B cell (primary cell): ENCODE results near the gene NPBWR2. TPM values are rescaled to one million over a fixed set of nuclear protein-coding genes. Genes with fewer than 3 reads are reported as not detected.

Experiments used
- ATAC-seq: fragments of 200-7000 bp; cut with Tn5 transposase; one replicate; pipeline ENCODE4 v1.10.0; 2021; ENCODE audit warnings: low read depth, mild to moderate bottlenecking, moderate number of reproducible peaks, moderate library complexity
- CTCF ChIA-PET: fragments of 350-600 bp; sonication (Branson Sonifier 250); formaldehyde crosslinking; loops from one replicate; lab custom pipeline; 2021; ENCODE audit warnings: antibody characterized with exemption, inconsistent platforms; lab: Charles Lee
- POLR2A ChIA-PET: fragments of 350-600 bp; sonication (Branson Sonifier 250); formaldehyde crosslinking; loops from one replicate; lab custom pipeline; 2021; ENCODE audit warnings: antibody characterized with exemption; lab: Charles Lee
- DNase-seq: peaks from one replicate; pipeline ENCODE4 v3.0.0; 2013
- H2AFZ ChIP-seq: 2 replicates; pipeline ENCODE4 v1.6.1; 2012; ENCODE audit warnings: mild to moderate bottlenecking, low read depth, low read length; ENCODE audit not compliant: insufficient read depth, poor library complexity, severe bottlenecking
- H3K27ac ChIP-seq, 2 donors: 1 replicate in 1 of 2; 2 replicates in 1 of 2; pipeline ENCODE4 v1.5.1; 2012 to 2013; ENCODE audit warnings: low read length in 2 of 2, mild to moderate bottlenecking in 2 of 2, moderate library complexity in 1 of 2
- H3K27me3 ChIP-seq, 4 experiments: fragments of 200-600 bp in 1 of 4; sonication (generic) in 1 of 4; replicated peaks in 1 of 4; 1 replicate in 2 of 4; 2 replicates in 2 of 4; pipeline versions ENCODE4 v1.6.1 to v1.7.0; 2013 to 2016; ENCODE audit warnings: low read length in 3 of 4, mild to moderate bottlenecking in 2 of 4, mixed read lengths in 1 of 4, moderate library complexity in 1 of 4; ENCODE audit not compliant: insufficient read depth in 4 of 4, control insufficient read depth in 3 of 4; ENCODE audit errors: control extremely low read depth in 1 of 4
- H3K36me3 ChIP-seq, 2 experiments: replicated peaks in 1 of 2; 1 replicate in 1 of 2; 2 replicates in 1 of 2; pipeline versions ENCODE4 v1.6.1 to v1.7.1; 2013; ENCODE audit warnings: low read length in 1 of 2; ENCODE audit not compliant: insufficient read depth in 2 of 2, control insufficient read depth in 1 of 2; ENCODE audit errors: control extremely low read depth in 1 of 2, extremely low read depth in 1 of 2
- H3K4me1 ChIP-seq, 2 donors: fragments of 200-600 bp in 1 of 2; sonication (generic) in 1 of 2; 1 replicate in 1 of 2; 2 replicates in 1 of 2; pipeline versions ENCODE4 v1.5.1 to v1.6.1; 2013 to 2017; ENCODE audit warnings: low read length in 2 of 2; ENCODE audit not compliant: control insufficient read depth in 2 of 2, insufficient read depth in 2 of 2
- H3K4me2 ChIP-seq: replicated peaks from 2 replicates; pipeline ENCODE3; 2012; ENCODE audit warnings: mild to moderate bottlenecking, low read depth, low read length; ENCODE audit not compliant: poor library complexity, severe bottlenecking
- H3K4me3 ChIP-seq, 5 experiments: fragments of 200-600 bp in 1 of 5; sonication (generic) in 1 of 5; 1 replicate in 3 of 5; 2 replicates in 2 of 5; pipeline versions ENCODE4 v1.5.1 to v1.7.0; 2011 to 2016; ENCODE audit warnings: low read length in 4 of 5, mild to moderate bottlenecking in 4 of 5, low read depth in 2 of 5, control low read depth in 1 of 5, moderate library complexity in 1 of 5; ENCODE audit not compliant: insufficient read depth in 1 of 5; ENCODE audit errors: control extremely low read depth in 1 of 5, extremely low read depth in 1 of 5
- H3K79me2 ChIP-seq: fragments of 200-600 bp; sonication (generic); one replicate; pipeline ENCODE4 v1.6.0; 2016; ENCODE audit warnings: low read length; ENCODE audit not compliant: control insufficient read depth, insufficient read depth
- H3K9ac ChIP-seq: fragments of 200-600 bp; sonication (generic); 2 replicates; pipeline ENCODE4 v1.6.1; 2017; ENCODE audit warnings: mild to moderate bottlenecking, low read length, moderate library complexity
- H3K9me3 ChIP-seq, 3 donors: one replicate each; pipeline versions ENCODE4 v1.6.1 to v1.7.1; 2013; ENCODE audit warnings: low read length in 2 of 3; ENCODE audit not compliant: control insufficient read depth in 2 of 3, insufficient read depth in 1 of 3; ENCODE audit errors: control extremely low read depth in 1 of 3
- H4K20me1 ChIP-seq: 2 replicates; pipeline ENCODE4 v1.6.0; 2012; ENCODE audit warnings: mild to moderate bottlenecking, low read length; ENCODE audit not compliant: insufficient read depth, control insufficient read depth, poor library complexity, severe bottlenecking
- H3K27ac Mint-ChIP-seq: one replicate; pipeline ENCODE4 v1.8.0; 2021; ENCODE audit warnings: mixed read lengths
- H3K27me3 Mint-ChIP-seq: one replicate; pipeline ENCODE4 v1.8.0; 2021; ENCODE audit warnings: mixed read lengths
- H3K4me1 Mint-ChIP-seq: one replicate; pipeline ENCODE4 v1.8.0; 2021; ENCODE audit warnings: mixed read lengths
- H3K4me3 Mint-ChIP-seq: one replicate; pipeline ENCODE4 v1.8.0; 2021; ENCODE audit warnings: mixed read lengths
- H3K9me3 Mint-ChIP-seq: one replicate; pipeline ENCODE4 v1.8.0; 2022; ENCODE audit warnings: mixed read lengths; ENCODE audit not compliant: insufficient read depth
- EZH2 ChIP-seq: IDR thresholded peaks from 2 replicates; pipeline ENCODE4 v1.6.1; 2012; ENCODE audit warnings: borderline replicate concordance, low read depth, mild to moderate bottlenecking, moderate library complexity, low read length; ENCODE audit not compliant: insufficient read depth, poor library complexity, severe bottlenecking
- WGBS: methylation state at CpG from one replicate; pipeline ENCODE4 v1.1.5; 2013; ENCODE audit warnings: missing lambda C conversion rate; ENCODE audit not compliant: insufficient coverage; 5-methylcytosine and 5-hydroxymethylcytosine counted together
- intact Hi-C: fragments of 100-400 bp; cut with micrococcal nuclease; formaldehyde crosslinking; loops from one replicate; pipeline ENCODE4 v1.10.0; 2022
- polyA plus RNA-seq: library from polyadenylated mRNA; depleted of rRNA; stranded (reverse); fragments of >200 nt; gene quantifications from 2 replicates; pipeline ENCODE4 v1.2.3, GENCODE V29; 2012
- total RNA-seq, 2 donors: library from RNA; stranded (reverse); fragments of 120-200 nt in 1 of 2; gene quantifications; 1 replicate in 1 of 2; 2 replicates in 1 of 2; pipeline versions ENCODE4 v1.2.3 to v1.2.4, GENCODE V29; 2013 to 2022
- TF ChIP-seq, protein P1 (sequence below): fragments of 200-600 bp; IDR thresholded peaks from one replicate; pipeline ENCODE4 v1.8.0; 2022; ENCODE audit warnings: antibody characterized with exemption, mild to moderate bottlenecking

Gene NPBWR2
- total and polyA plus RNA-seq, 2 donors (not counting 1 experiment from before 2014, with no cell fraction given), result 0.21 TPM; not detected in 1

DNA sequence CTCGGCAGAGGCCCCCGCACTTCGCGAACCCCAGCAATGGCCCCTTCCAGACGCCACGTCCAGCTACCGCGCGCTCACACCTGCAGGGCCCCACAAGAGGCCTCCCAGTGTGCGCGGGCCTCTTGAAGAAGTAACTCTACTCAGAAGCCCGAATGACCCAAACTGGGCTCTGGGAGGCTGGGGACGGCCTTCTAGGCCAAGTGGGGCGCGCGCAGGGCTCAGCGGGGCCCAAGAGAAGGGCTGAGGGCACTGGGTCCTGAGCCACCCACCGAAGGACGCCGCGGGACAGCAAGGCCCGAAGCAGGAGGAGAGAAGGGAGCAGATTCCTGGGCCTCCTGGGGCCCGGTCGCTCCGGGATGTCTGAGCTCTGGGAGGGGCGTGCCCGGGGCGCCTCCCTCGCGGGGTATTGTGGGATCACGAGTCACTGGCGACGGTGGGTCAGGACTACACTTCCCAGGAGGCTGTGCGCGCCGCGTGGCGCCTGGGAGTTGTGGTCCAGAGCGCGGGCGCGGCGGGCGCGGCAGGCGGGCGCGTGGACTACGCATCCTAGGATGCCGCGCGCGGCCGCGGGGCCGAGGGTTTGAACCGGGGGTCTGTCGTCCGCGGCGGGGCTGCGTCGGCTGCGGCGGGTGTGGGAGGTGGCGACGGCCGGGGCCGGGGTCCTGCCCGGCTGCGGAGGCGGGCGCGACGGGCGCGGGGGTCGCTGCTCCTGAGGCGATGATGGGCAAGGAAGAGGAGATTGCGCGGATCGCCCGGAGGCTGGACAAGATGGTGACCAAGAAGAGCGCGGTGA is 44.6 kb downstream of the NPBWR2 start, which contains the start of gene TCEA2:
Gene TCEA2, plus strand, starts transcription at position 603 of the 793 bp plus-strand sequence. Its CDS starts 115 bp downstream, at position 718.
- POLR2A ChIA-PET, result interaction anchor here (0.6 to 1.6 kb wide), 6 partner anchors 12 to 542 kb away, joined by 3 to 15 read pairs (median 3); partner anchors contain the start of genes OPRL1, PPDPF, RGS19 and UCKL1
- CTCF ChIA-PET, result interaction anchor here (0.7 to 1.9 kb wide), 11 partner anchors 11 to 154 kb away, joined by 3 to 16 read pairs (median 4); partner anchors contain the start of genes LKAAEAR1, OPRL1, PRPF6 and RGS19
- ATAC-seq, result peak; percentile 83
- Mint-ChIP-seq H3K9me3 (no peaks in the 10 kb centered on the region), H3K27ac (peak within 1 kb of the TSS; percentile 86), H3K27me3 (no peaks in the 10 kb centered on the region), H3K4me1 (peaks cover 52% of the 10 kb centered on the region), H3K4me3 (peak within 1 kb of the TSS; percentile 88)
- Histone ChIP-seq H3K36me3 (no peaks in the 10 kb centered on the region), H3K4me1 (peaks cover 54 to 63% of the 10 kb centered on the region in 2 donors), H3K79me2 (peaks cover 7% of the 10 kb centered on the region), H3K4me3 (peak within 1 kb of the TSS in 4 of 5 experiments; percentile 63 to 79 (median 70)), H2AFZ (peak within 1 kb of the TSS; percentile 90), H3K9me3 (no peaks in the 10 kb centered on the region), H3K27ac (peak within 1 kb of the TSS; percentile 34 to 69), H4K20me1 (peaks cover 6% of the 10 kb centered on the region), H3K4me2 (peak within 1 kb of the TSS; percentile 98), H3K9ac (peak within 1 kb of the TSS; percentile 83), H3K27me3 (no peaks in the 10 kb centered on the region)
- TF ChIP-seq EZH2, result no peak
- TF ChIP-seq, protein P1, sequence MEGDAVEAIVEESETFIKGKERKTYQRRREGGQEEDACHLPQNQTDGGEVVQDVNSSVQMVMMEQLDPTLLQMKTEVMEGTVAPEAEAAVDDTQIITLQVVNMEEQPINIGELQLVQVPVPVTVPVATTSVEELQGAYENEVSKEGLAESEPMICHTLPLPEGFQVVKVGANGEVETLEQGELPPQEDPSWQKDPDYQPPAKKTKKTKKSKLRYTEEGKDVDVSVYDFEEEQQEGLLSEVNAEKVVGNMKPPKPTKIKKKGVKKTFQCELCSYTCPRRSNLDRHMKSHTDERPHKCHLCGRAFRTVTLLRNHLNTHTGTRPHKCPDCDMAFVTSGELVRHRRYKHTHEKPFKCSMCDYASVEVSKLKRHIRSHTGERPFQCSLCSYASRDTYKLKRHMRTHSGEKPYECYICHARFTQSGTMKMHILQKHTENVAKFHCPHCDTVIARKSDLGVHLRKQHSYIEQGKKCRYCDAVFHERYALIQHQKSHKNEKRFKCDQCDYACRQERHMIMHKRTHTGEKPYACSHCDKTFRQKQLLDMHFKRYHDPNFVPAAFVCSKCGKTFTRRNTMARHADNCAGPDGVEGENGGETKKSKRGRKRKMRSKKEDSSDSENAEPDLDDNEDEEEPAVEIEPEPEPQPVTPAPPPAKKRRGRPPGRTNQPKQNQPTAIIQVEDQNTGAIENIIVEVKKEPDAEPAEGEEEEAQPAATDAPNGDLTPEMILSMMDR, result no peak
- peak; percentile 93 for DNase-seq
- intact Hi-C loops, result loop anchor here (1.0 to 5.0 kb wide), 5 partner anchors 17 to 405 kb away; partner anchors contain the start of genes ARFRP1, RGS19, RTEL1 and ZGPAT
- 10% methylated on average over 85 of the region's 85 CpGs for WGBS
